Activated CD4-positive, alpha-beta memory T cell treated with anti-CD3 and anti-CD28 coated beads, Interleukin-2, amount 10 ng/mL, durations not matched to agents 7 days and 5 days (primary cell): ENCODE results near the gene DNAI2. TPM values are rescaled to one million over a fixed set of nuclear protein-coding genes. Genes with fewer than 3 reads are reported as not detected.
A peak's percentile ranks its signal among the peaks of the same experiment; 100 is the strongest.

ENCODE experiments used
- CTCF ChIA-PET: fragments of 350-600 bp; sonication (Branson Sonifier 250); formaldehyde crosslinking; loops from one replicate; lab custom pipeline; 2021; ENCODE audit warnings: antibody characterized with exemption, inconsistent platforms; lab: Charles Lee
- POLR2A ChIA-PET: fragments of 350-600 bp; sonication (Branson Sonifier 250); formaldehyde crosslinking; loops from one replicate; lab custom pipeline; 2021; ENCODE audit warnings: antibody characterized with exemption; lab: Charles Lee
- DNase-seq: peaks from one replicate; pipeline ENCODE4 v3.0.0-alpha.2; 2020
- H3K27ac Mint-ChIP-seq: one replicate; pipeline ENCODE4 v1.8.0; 2021; ENCODE audit warnings: mild to moderate bottlenecking, mixed read lengths
- H3K27me3 Mint-ChIP-seq: one replicate; pipeline ENCODE4 v1.8.0; 2021; ENCODE audit warnings: mixed read lengths
- H3K36me3 Mint-ChIP-seq: one replicate; pipeline ENCODE4 v1.8.0; 2021; ENCODE audit warnings: low read depth, mixed read lengths
- H3K4me1 Mint-ChIP-seq: one replicate; pipeline ENCODE4 v1.8.0; 2021; ENCODE audit warnings: mixed read lengths
- H3K4me3 Mint-ChIP-seq: one replicate; pipeline ENCODE4 v1.8.0; 2021; ENCODE audit warnings: mild to moderate bottlenecking, mixed read lengths
- H3K9me3 Mint-ChIP-seq: one replicate; pipeline ENCODE4 v1.8.0; 2021; ENCODE audit warnings: mixed read lengths
- total RNA-seq, 2 experiments: library from RNA; stranded (reverse); gene quantifications; one replicate each; pipeline ENCODE4 v1.2.3, GENCODE V29; 2021

The DNAI2 gene
- total RNA-seq, 2 experiments from 2014 or later, result 2.5 to 3.1 TPM

GRCh38 chr17:74282587-74283370 lies 8.7 kb downstream of the DNAI2 start:
- H3K27me3 Mint-ChIP-seq, result no peaks in the 10 kb centered on the region
- H3K36me3 Mint-ChIP-seq, result peaks cover 3% of the 10 kb centered on the region
- peak overlapping the region; percentile 100 for H3K27ac Mint-ChIP-seq
- H3K9me3 Mint-ChIP-seq, result no peaks in the 10 kb centered on the region
- ChIA-PET POLR2A (interaction anchor here (0.9 to 3.8 kb wide), 12 partner anchors 8 to 184 kb away, joined by 3 to 19 read pairs (median 4); partner anchors contain the start of genes CD300A and TTYH2), CTCF (interaction anchor here (0.7 to 9.3 kb wide), 8 partner anchors 13 to 86 kb away, joined by 3 to 58 read pairs (median 3); partner anchors contain the start of genes RPL38 and TTYH2)
- H3K4me3 Mint-ChIP-seq, result peak overlapping the region; percentile 18
- DNase-seq, result peak; percentile 74
- peaks cover 81% of the 10 kb centered on the region for H3K4me1 Mint-ChIP-seq

GRCh38 chr17:74283371-74283673 lies 9.3 kb downstream of the DNAI2 start:
- ChIA-PET POLR2A (interaction anchor here (1.0 to 3.8 kb wide), 7 partner anchors 8 to 181 kb away, joined by 3 to 19 read pairs (median 8); partner anchors contain the start of gene TTYH2), CTCF (interaction anchor here (0.7 to 9.3 kb wide), 4 partner anchors 12 to 85 kb away, joined by 3 to 58 read pairs (median 3); partner anchors contain the start of gene TTYH2)
- Mint-ChIP-seq H3K27ac (peak overlapping the region; percentile 100), H3K27me3 (no peaks in the 10 kb centered on the region), H3K4me1 (peaks cover 81% of the 10 kb centered on the region), H3K9me3 (no peaks in the 10 kb centered on the region), H3K4me3 (no peak overlapping the region), H3K36me3 (peaks cover 3% of the 10 kb centered on the region)
- DNase-seq, result no peak

DNA sequence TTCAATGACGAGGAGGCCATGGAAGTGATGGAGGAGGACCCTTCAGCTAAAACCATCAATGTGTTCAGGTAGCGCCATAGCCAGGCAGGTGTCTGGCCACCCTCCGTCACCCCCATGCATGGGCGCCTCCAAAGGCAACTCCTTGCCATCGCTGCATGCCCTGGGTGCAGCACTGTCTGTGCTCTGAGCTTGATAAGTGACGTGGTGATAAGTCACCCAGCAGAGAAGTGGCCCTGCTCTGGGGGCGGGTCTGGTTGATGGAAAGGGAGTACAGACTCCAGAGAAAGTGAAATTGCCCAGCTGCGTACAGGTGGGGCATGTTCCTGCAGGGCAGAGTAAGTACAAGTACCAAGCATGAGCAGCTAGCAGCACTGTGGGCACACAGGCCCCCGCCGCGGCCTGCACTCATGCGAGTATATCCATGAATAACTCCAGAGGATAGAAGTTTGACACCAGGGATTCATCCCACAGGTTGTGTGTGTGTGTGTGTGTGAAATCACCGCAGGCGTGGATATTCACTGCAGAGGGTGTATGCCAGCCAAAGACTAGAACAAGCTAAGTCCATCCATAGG lies 13.1 kb downstream of the DNAI2 start:
- ChIA-PET POLR2A (interaction anchor here (1.4 kb wide), 1 partner anchor 9 kb away, joined by 6 read pairs; no protein-coding TSS in a partner anchor), CTCF (interaction anchor here (1.2 to 9.3 kb wide), 4 partner anchors 9 to 84 kb away, joined by 4 to 58 read pairs (median 6); partner anchors contain the start of gene RPL38)
- peak overlapping the region; percentile 50 for H3K27ac Mint-ChIP-seq
- H3K36me3 Mint-ChIP-seq, result no peaks in the 10 kb centered on the region
- DNase-seq, result no peak
- no peaks in the 10 kb centered on the region for H3K27me3 Mint-ChIP-seq
- no peaks in the 10 kb centered on the region for H3K9me3 Mint-ChIP-seq
- H3K4me1 Mint-ChIP-seq, result peaks cover 64% of the 10 kb centered on the region
- no peak overlapping the region for H3K4me3 Mint-ChIP-seq

- peak overlapping the region; percentile 69 for H3K27ac Mint-ChIP-seq
- H3K4me1 Mint-ChIP-seq, result peaks cover 50% of the 10 kb centered on the region
- DNase-seq, result no peak
- CTCF ChIA-PET, result interaction anchor here (1.4 to 9.3 kb wide), 2 partner anchors 7 to 10 kb away, joined by 4 to 58 read pairs; no protein-coding TSS in a partner anchor
- H3K4me3 Mint-ChIP-seq, result no peak overlapping the region
- POLR2A ChIA-PET, result interaction anchor here (0.8 kb wide), 1 partner anchor 8 kb away, joined by 3 read pairs; no protein-coding TSS in a partner anchor
- no peaks in the 10 kb centered on the region for H3K36me3 Mint-ChIP-seq
- no peaks in the 10 kb centered on the region for H3K9me3 Mint-ChIP-seq
- no peaks in the 10 kb centered on the region for H3K27me3 Mint-ChIP-seq
Measured at GRCh38 chr17:74288785-74289184, 14.8 kb downstream of the DNAI2 start.

DNA sequence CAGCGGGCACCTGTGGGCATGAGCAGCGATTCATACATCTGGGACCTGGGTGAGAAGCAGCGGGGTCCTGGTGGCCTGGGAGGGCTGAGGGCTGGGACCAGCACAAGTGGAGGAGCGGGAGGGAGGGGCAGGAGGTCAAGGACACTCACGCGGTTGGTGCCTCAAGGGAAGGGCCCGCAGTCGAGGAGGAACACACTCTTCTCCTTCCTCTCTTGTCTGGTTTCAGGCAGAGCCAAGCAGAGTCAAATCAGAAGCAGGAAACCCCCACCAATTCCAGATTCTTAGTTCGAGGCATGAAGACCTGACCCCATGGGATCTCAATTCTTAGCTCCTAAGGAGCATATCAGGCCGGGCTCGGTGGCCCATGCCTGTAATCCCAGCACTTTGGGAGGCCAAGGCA lies 15.7 kb downstream of the DNAI2 start:
- ChIA-PET CTCF (no interaction called here), POLR2A (no interaction called here)
- Mint-ChIP-seq H3K27me3 (no peaks in the 10 kb centered on the region), H3K27ac (peak overlapping the region; percentile 21), H3K9me3 (no peaks in the 10 kb centered on the region), H3K4me3 (no peak overlapping the region), H3K36me3 (no peaks in the 10 kb centered on the region), H3K4me1 (peaks cover 44% of the 10 kb centered on the region)
- DNase-seq, result no peak

- CTCF ChIA-PET, result no interaction called here
- no peaks in the 10 kb centered on the region for H3K36me3 Mint-ChIP-seq
- H3K27ac Mint-ChIP-seq, result no peak overlapping the region
- POLR2A ChIA-PET, result no interaction called here
- H3K27me3 Mint-ChIP-seq, result no peaks in the 10 kb centered on the region
- no peak for DNase-seq
- no peak overlapping the region for H3K4me3 Mint-ChIP-seq
- H3K9me3 Mint-ChIP-seq, result no peaks in the 10 kb centered on the region
- H3K4me1 Mint-ChIP-seq, result peaks cover 37% of the 10 kb centered on the region
Measured at GRCh38 chr17:74290340-74290739, 16.3 kb downstream of the DNAI2 start.

GRCh38 chr17:74292495-74292894 lies 18.5 kb downstream of the DNAI2 start:
- Mint-ChIP-seq H3K36me3 (no peaks in the 10 kb centered on the region), H3K27me3 (no peaks in the 10 kb centered on the region), H3K9me3 (no peaks in the 10 kb centered on the region), H3K4me1 (peaks cover 40% of the 10 kb centered on the region), H3K27ac (no peak overlapping the region), H3K4me3 (no peak overlapping the region)
- DNase-seq, result no peak
- CTCF ChIA-PET, result interaction anchor here (0.8 kb wide), 1 partner anchor 12 kb away, joined by 5 read pairs; no protein-coding TSS in a partner anchor
- POLR2A ChIA-PET, result no interaction called here

DNA sequence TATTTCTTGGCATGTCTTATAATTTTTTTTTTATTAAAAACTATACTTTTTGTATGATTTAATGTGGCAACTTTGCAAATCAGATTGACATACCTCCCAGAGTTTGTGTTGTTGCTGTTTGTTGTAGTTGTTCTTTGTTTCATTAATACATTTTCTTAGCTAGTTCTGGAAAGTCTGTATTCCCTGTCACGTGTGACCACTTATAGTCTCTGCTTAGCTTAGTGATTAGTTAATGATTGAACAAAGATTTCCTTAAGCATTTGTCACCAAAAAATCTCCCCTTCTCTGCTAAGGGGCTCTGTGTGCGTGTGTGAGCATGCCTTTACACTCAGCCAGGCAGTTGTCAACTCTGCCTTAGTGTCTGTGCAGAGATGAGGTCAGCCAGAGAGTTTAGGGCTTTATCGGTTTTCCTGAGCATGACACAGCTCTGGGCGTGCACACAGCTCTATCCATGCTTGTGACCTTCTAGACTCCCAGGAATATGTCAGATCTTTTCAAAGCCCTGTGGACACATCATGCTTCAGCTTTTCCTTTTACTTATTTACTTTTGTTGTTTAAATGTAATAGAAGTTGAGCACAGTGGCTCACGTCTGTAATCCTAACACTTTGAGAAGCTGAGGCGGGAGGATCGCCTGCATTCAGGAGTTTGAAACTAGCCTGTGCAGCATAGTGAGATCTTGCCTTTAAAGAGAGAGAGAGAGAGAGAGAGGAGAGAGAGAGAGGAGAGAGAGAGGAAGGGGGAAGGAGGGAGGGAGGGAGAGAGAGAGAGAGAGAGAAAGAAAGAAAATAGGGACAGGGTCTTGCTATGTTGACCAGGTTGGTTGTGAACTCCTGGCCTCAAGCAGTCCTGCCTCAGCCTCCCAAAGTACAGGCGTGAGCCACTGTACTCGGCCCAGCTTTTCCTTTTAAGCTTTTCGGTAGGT lies 21.9 kb downstream of the DNAI2 start:
- no peak for DNase-seq
- no peaks in the 10 kb centered on the region for H3K36me3 Mint-ChIP-seq
- no peaks in the 10 kb centered on the region for H3K9me3 Mint-ChIP-seq
- ChIA-PET CTCF (interaction anchor here (0.6 to 6.6 kb wide), 22 partner anchors 9 to 908 kb away, joined by 3 to 58 read pairs (median 6); partner anchors contain the start of genes BTBD17, GPR142, RPL38 and TTYH2), POLR2A (interaction anchor here (0.7 to 2.4 kb wide), 11 partner anchors 8 to 91 kb away, joined by 3 to 15 read pairs (median 7); partner anchors contain the start of gene TTYH2)
- H3K4me1 Mint-ChIP-seq, result peaks cover 25% of the 10 kb centered on the region
- H3K27ac Mint-ChIP-seq, result no peak overlapping the region
- H3K27me3 Mint-ChIP-seq, result no peaks in the 10 kb centered on the region
- H3K4me3 Mint-ChIP-seq, result no peak overlapping the region

GRCh38 chr17:74296548-74296936 lies 22.5 kb downstream of the DNAI2 start:
- POLR2A ChIA-PET, result interaction anchor here (0.7 to 2.4 kb wide), 11 partner anchors 8 to 91 kb away, joined by 3 to 15 read pairs (median 7); partner anchors contain the start of gene TTYH2
- no peaks in the 10 kb centered on the region for H3K36me3 Mint-ChIP-seq
- CTCF ChIA-PET, result interaction anchor here (0.6 to 6.6 kb wide), 19 partner anchors 8 to 907 kb away, joined by 3 to 58 read pairs (median 7); partner anchors contain the start of genes BTBD17, GPR142, RPL38 and TTYH2
- peak; percentile 69 for DNase-seq
- no peaks in the 10 kb centered on the region for H3K27me3 Mint-ChIP-seq
- no peak overlapping the region for H3K4me3 Mint-ChIP-seq
- no peaks in the 10 kb centered on the region for H3K9me3 Mint-ChIP-seq
- peaks cover 30% of the 10 kb centered on the region for H3K4me1 Mint-ChIP-seq
- H3K27ac Mint-ChIP-seq, result peak overlapping the region; percentile 44

DNA sequence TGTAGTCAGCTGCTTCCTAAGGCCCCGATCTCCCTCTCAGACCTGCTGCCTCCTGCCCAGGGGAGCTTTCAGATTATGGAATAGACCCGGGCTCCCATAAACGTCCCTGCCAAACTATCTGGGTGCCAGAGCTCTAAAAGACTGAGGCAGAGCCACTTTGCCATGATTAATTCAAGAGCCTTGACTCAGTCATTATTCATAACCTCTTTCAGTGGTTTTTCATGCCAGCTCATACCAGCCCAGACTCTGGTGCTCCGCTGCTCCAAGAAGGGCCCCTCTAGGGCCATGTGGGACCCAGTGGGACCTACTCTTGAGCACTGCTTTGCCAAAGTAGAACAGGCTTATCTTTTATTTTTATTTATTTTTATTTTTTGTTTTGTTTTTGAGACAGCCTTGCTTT lies 23.9 kb downstream of the DNAI2 start:
- no peaks in the 10 kb centered on the region for H3K9me3 Mint-ChIP-seq
- no peaks in the 10 kb centered on the region for H3K27me3 Mint-ChIP-seq
- ChIA-PET CTCF (interaction anchor here (0.8 to 6.6 kb wide), 10 partner anchors 8 to 89 kb away, joined by 3 to 50 read pairs (median 7); partner anchors contain the start of genes BTBD17, GPR142 and TTYH2), POLR2A (interaction anchor here (0.9 to 1.7 kb wide), 3 partner anchors 15 to 85 kb away, joined by 3 to 4 read pairs (median 3); partner anchors contain the start of gene TTYH2)
- no peak for DNase-seq
- H3K36me3 Mint-ChIP-seq, result no peaks in the 10 kb centered on the region
- H3K4me1 Mint-ChIP-seq, result peaks cover 32% of the 10 kb centered on the region
- peak overlapping the region; percentile 60 for H3K27ac Mint-ChIP-seq
- no peak overlapping the region for H3K4me3 Mint-ChIP-seq

GRCh38 chr17:74298778-74299177 lies 24.7 kb downstream of the DNAI2 start:
- ChIA-PET CTCF (interaction anchor here (0.6 to 6.6 kb wide), 9 partner anchors 11 to 87 kb away, joined by 3 to 42 read pairs (median 5); partner anchors contain the start of genes BTBD17 and GPR142), POLR2A (interaction anchor here (1.0 to 1.7 kb wide), 3 partner anchors 16 to 58 kb away, joined by 3 to 4 read pairs (median 3); no protein-coding TSS in a partner anchor)
- H3K9me3 Mint-ChIP-seq, result no peaks in the 10 kb centered on the region
- H3K27ac Mint-ChIP-seq, result no peak overlapping the region
- H3K36me3 Mint-ChIP-seq, result no peaks in the 10 kb centered on the region
- no peak overlapping the region for H3K4me3 Mint-ChIP-seq
- DNase-seq, result no peak
- no peaks in the 10 kb centered on the region for H3K27me3 Mint-ChIP-seq
- peaks cover 32% of the 10 kb centered on the region for H3K4me1 Mint-ChIP-seq
